Tibial artery (tissue), 4 donors: ENCODE results near the gene TNFRSF19.
"Not testable (repeated sequence)": the region's sequence is repeated elsewhere in the genome, so short reads cannot be mapped to it uniquely, and the experiment has no call there.

Source experiments
- DNase-seq, 2 donors: peaks; one replicate each; pipeline ENCODE4 v3.0.0-alpha.2; 2019
- H3K27ac ChIP-seq, 2 donors: fragments of 200-600 bp; sonication (generic) in 1 of 2; 1 replicate in 1 of 2; 2 replicates in 1 of 2; pipeline ENCODE4 v1.5.1; 2018 to 2019; ENCODE audit warnings: mild to moderate bottlenecking in 1 of 2
- H3K27me3 ChIP-seq, 2 donors: fragments of 200-600 bp; sonication (generic) in 1 of 2; one replicate each; pipeline versions ENCODE4 v1.5.1 to v1.6.0; 2016 to 2019
- H3K36me3 ChIP-seq, 3 donors: fragments of 200-600 bp; sonication (generic) in 2 of 3; one replicate each; pipeline ENCODE4 v1.5.1; 2016 to 2019; ENCODE audit warnings: mild to moderate bottlenecking in 2 of 3
- H3K4me1 ChIP-seq, 4 donors: fragments of 200-600 bp; sonication (generic) in 2 of 4; 1 replicate in 3 of 4; 2 replicates in 1 of 4; pipeline ENCODE4 v1.5.1; 2016 to 2019
- H3K4me3 ChIP-seq, 2 donors: fragments of 200-600 bp; sonication (generic) in 1 of 2; 1 replicate in 1 of 2; 2 replicates in 1 of 2; pipeline ENCODE4 v1.5.1; 2018 to 2019; ENCODE audit warnings: mild to moderate bottlenecking in 2 of 2
- H3K9me3 ChIP-seq, 3 donors: fragments of 200-600 bp; sonication (generic) in 1 of 3; one replicate each; pipeline ENCODE4 v1.5.1; 2016 to 2019
- intact Hi-C: fragments of 100-400 bp; cut with DNase I; formaldehyde crosslinking; loops from one replicate; pipeline ENCODE4 v1.15.0; 2023; ENCODE audit warnings: low total_unique reads
- TF ChIP-seq, protein P1 (sequence below), 2 experiments: fragments of 200-600 bp in 1 of 2; fragments of 450-650 bp in 1 of 2; IDR thresholded peaks; one replicate each; pipeline ENCODE4 v1.5.1; 2017 to 2019; ENCODE audit warnings: antibody characterized with exemption in 2 of 2, mild to moderate bottlenecking in 1 of 2, moderate library complexity in 1 of 2

TNFRSF19 gene

DNA sequence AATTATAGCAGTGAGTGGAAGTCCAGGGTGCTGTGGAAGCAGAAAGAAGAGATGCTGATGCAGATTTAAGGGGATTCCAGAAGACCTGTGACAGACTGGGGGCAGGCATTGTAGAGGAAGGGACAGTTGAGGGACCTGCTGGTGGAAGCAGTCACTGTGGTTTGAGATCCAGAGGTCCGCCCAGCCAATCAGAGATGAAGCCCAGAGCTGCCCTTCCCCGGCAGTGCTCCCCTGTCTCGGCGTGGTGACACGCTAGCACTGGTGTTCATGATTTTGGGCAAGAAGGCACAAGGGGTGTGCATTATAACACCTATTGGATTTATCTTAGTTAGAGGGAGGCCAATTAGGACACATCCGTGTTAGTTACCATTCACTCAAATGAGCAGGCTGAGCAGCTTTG lies 16.1 kb downstream of the TNFRSF19 start:
- TF ChIP-seq, protein P1, sequence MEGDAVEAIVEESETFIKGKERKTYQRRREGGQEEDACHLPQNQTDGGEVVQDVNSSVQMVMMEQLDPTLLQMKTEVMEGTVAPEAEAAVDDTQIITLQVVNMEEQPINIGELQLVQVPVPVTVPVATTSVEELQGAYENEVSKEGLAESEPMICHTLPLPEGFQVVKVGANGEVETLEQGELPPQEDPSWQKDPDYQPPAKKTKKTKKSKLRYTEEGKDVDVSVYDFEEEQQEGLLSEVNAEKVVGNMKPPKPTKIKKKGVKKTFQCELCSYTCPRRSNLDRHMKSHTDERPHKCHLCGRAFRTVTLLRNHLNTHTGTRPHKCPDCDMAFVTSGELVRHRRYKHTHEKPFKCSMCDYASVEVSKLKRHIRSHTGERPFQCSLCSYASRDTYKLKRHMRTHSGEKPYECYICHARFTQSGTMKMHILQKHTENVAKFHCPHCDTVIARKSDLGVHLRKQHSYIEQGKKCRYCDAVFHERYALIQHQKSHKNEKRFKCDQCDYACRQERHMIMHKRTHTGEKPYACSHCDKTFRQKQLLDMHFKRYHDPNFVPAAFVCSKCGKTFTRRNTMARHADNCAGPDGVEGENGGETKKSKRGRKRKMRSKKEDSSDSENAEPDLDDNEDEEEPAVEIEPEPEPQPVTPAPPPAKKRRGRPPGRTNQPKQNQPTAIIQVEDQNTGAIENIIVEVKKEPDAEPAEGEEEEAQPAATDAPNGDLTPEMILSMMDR (IDR thresholded peaks at IDR 0.05), result no peak
- Histone ChIP-seq H3K27ac (no peak overlapping the region), H3K27me3 (no peaks in the 10 kb centered on the region), H3K36me3 (no peaks in the 10 kb centered on the region), H3K9me3 (no peaks in the 10 kb centered on the region), H3K4me3 (no peak overlapping the region), H3K4me1 (no peaks in the 10 kb centered on the region)
- intact Hi-C loops, result no loop called here
- DNase-seq, result no peak

DNA sequence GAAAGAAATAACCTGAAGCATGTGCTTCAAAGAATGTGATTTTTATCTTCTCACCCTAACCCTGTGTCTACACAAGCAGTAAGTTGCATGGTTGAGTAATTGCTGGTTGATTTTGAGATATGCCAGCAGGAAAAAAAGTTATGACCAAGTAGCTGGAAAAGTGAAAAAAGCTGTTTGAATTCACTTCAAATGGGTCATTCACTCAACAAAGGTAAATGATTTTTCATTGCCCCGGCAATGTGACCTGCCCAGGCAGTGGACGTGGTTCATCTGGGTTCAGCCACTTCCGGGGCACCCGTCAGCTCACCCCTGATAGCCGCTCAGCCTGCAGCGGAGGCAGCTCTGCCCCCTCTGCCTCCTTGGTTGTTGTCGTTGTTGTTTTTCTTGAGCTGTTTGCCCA lies 18.5 kb downstream of the TNFRSF19 start:
- H3K36me3 ChIP-seq, result no peaks in the 10 kb centered on the region
- intact Hi-C loops, result no loop called here
- no peaks in the 10 kb centered on the region for H3K4me1 ChIP-seq
- TF ChIP-seq, protein P1 (IDR thresholded peaks at IDR 0.05), result no peak
- H3K27me3 ChIP-seq, result no peaks in the 10 kb centered on the region
- H3K4me3 ChIP-seq, result no peak overlapping the region
- DNase-seq, result no peak
- H3K27ac ChIP-seq, result no peak overlapping the region
- no peaks in the 10 kb centered on the region for H3K9me3 ChIP-seq

DNA sequence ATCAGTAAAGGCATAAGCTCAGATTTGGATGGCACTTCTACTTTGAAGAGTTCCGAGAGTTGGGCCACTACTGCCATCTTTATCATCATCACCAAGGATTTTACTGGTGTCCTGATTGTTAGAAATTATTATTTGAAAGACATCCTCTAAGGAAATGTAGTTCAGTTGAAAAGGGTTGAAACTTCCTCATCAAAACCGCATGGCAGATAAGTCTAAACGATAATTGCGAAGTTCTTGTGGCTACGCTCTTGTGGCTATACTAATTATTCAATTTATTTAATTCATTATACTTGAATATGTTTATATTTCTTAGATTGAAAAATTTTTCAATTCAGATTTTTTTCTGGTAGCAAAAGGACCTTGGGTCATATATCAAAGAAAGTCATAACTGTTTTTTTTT lies 22.4 kb downstream of the TNFRSF19 start:
- Histone ChIP-seq H3K27me3 (no peaks in the 10 kb centered on the region), H3K36me3 (no peaks in the 10 kb centered on the region), H3K4me1 (no peaks in the 10 kb centered on the region), H3K4me3 (no peak overlapping the region), H3K27ac (no peak overlapping the region), H3K9me3 (no peaks in the 10 kb centered on the region)
- TF ChIP-seq, protein P1 (IDR thresholded peaks at IDR 0.05), result no peak
- no peak for DNase-seq
- intact Hi-C loops, result no loop called here

GRCh38 chr13:23593148-23593547 lies 22.9 kb downstream of the TNFRSF19 start:
- intact Hi-C loops, result no loop called here
- H3K9me3 ChIP-seq, result no peaks in the 10 kb centered on the region
- TF ChIP-seq, protein P1 (IDR thresholded peaks at IDR 0.05), result no peak
- no peak overlapping the region for H3K27ac ChIP-seq
- H3K27me3 ChIP-seq, result no peaks in the 10 kb centered on the region
- no peaks in the 10 kb centered on the region for H3K36me3 ChIP-seq
- no peaks in the 10 kb centered on the region for H3K4me1 ChIP-seq
- H3K4me3 ChIP-seq, result no peak overlapping the region
- DNase-seq, result no peak

DNA sequence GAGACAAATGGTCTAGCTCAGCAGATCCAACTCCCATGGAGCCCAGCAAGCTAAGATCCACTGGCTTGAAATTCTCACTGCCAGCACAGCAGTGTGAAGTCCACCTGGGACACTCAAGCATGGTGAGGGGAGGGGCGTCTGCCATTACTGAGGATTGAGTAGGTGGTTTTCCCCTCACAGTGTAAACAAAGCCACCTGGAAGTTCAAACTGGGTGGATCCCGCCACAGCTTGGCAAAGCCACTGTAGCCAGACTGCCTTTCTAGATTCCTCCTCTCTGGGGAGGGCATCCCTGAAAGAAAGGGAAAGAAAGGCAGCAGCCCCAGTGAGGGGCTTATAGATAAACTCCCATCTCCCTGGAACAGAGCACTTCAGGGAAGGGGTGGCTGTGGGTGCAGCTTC lies 24.1 kb downstream of the TNFRSF19 start:
- H3K27me3 ChIP-seq, intact Hi-C loops, H3K27ac ChIP-seq, H3K4me1 ChIP-seq, H3K4me3 ChIP-seq, H3K36me3 ChIP-seq, H3K9me3 ChIP-seq, DNase-seq: not testable (repeated sequence)

DNA sequence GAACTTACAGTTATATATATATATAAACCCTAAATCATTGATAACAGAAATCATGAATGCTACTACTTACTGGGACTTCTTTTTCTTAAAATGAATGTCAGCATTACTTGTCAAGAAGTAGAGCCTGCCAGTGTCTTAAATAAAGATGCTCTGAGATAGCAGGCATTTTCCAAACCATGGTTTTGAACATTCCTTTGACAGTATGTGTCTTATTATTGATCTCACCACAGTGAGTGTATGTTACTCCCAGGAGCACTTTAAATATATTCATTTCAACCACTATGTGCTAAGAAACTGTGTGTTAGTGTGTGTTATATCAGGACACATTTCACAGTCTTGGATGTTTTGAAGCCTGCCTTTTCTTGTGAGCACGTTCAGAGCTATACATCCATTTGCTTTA lies 28.2 kb downstream of the TNFRSF19 start:
- Histone ChIP-seq H3K27me3 (no peaks in the 10 kb centered on the region), H3K4me1 (no peaks in the 10 kb centered on the region), H3K4me3 (no peak overlapping the region), H3K36me3 (no peaks in the 10 kb centered on the region), H3K27ac (no peak overlapping the region), H3K9me3 (no peaks in the 10 kb centered on the region)
- DNase-seq, result no peak
- TF ChIP-seq, protein P1 (IDR thresholded peaks at IDR 0.05), result no peak
- intact Hi-C loops, result no loop called here
